Astrocyte (in vitro differentiated cells and primary cell): Measurements from ENCODE around the gene CCL26. TPM values are rescaled to one million over a fixed set of nuclear protein-coding genes. Genes with fewer than 3 reads are reported as not detected.
A peak's percentile ranks its signal among the peaks of the same experiment; 100 is the strongest.
"Not testable (repeated sequence)": the region's sequence is repeated elsewhere in the genome, so short reads cannot be mapped to it uniquely, and the experiment has no call there.

Source experiments
- DNase-seq: peaks from one replicate; pipeline ENCODE4 v3.0.0-alpha.2; 2010; ENCODE audit warnings: low read depth
- FAIRE-seq: peaks from 2 replicates; lab custom pipeline; 2011; peaks lifted over from hg19 to GRCh38; lab: Jason Lieb, UNC
- H2AFZ ChIP-seq: 2 replicates; pipeline ENCODE4 v1.6.0; 2012; ENCODE audit warnings: low read depth, low read length, inconsistent platforms
- H3K27ac ChIP-seq: 2 replicates; pipeline ENCODE4 v1.5.1; 2011; ENCODE audit warnings: low read depth, low read length, inconsistent platforms
- H3K27me3 ChIP-seq: 2 replicates; pipeline ENCODE4 v1.6.0; 2011; ENCODE audit warnings: low read length, inconsistent platforms; ENCODE audit not compliant: insufficient read depth
- H3K36me3 ChIP-seq: 2 replicates; pipeline ENCODE4 v1.5.1; 2011; ENCODE audit warnings: low read length, inconsistent platforms; ENCODE audit not compliant: insufficient read depth
- H3K4me1 ChIP-seq: 2 replicates; pipeline ENCODE4 v1.5.1; 2011; ENCODE audit warnings: low read length, inconsistent platforms; ENCODE audit not compliant: insufficient read depth
- H3K4me2 ChIP-seq: 2 replicates; pipeline ENCODE4 v1.6.0; 2012; ENCODE audit warnings: low read length, inconsistent platforms
- H3K4me3 ChIP-seq: 2 replicates; pipeline ENCODE4 v1.5.1; 2011; ENCODE audit warnings: low read depth, mild to moderate bottlenecking, low read length, inconsistent platforms; ENCODE audit not compliant: insufficient read depth
- H3K79me2 ChIP-seq: 2 replicates; pipeline ENCODE4 v1.6.0; 2012; ENCODE audit warnings: mild to moderate bottlenecking, low read length, inconsistent platforms; ENCODE audit not compliant: insufficient read depth
- H3K9ac ChIP-seq: 2 replicates; pipeline ENCODE4 v1.6.0; 2012; ENCODE audit warnings: mild to moderate bottlenecking, low read length, inconsistent platforms
- H3K9me3 ChIP-seq: 2 replicates; pipeline ENCODE4 v1.5.1; 2012; ENCODE audit warnings: low read depth, mild to moderate bottlenecking, low read length, inconsistent platforms; ENCODE audit not compliant: insufficient read depth
- H4K20me1 ChIP-seq: 2 replicates; pipeline ENCODE4 v1.6.0; 2012; ENCODE audit warnings: low read length, inconsistent platforms; ENCODE audit not compliant: insufficient read depth
- H3K27ac Mint-ChIP-seq: one replicate; pipeline ENCODE4 v1.8.0; 2021; ENCODE audit warnings: mild to moderate bottlenecking, mixed read lengths; ENCODE audit not compliant: unreplicated experiment
- H3K27me3 Mint-ChIP-seq: one replicate; pipeline ENCODE4 v1.8.0; 2021; ENCODE audit warnings: low read depth, mixed read lengths; ENCODE audit not compliant: unreplicated experiment
- H3K36me3 Mint-ChIP-seq: one replicate; pipeline ENCODE4 v1.8.0; 2021; ENCODE audit warnings: low read depth, mixed read lengths; ENCODE audit not compliant: unreplicated experiment
- H3K4me1 Mint-ChIP-seq: one replicate; pipeline ENCODE4 v1.8.0; 2021; ENCODE audit warnings: low read depth, mixed read lengths; ENCODE audit not compliant: unreplicated experiment
- H3K4me3 Mint-ChIP-seq: one replicate; pipeline ENCODE4 v1.8.0; 2021; ENCODE audit warnings: mild to moderate bottlenecking, moderate library complexity, mixed read lengths; ENCODE audit not compliant: unreplicated experiment
- H3K9me3 Mint-ChIP-seq: one replicate; pipeline ENCODE4 v1.8.0; 2021; ENCODE audit warnings: mild to moderate bottlenecking, mixed read lengths; ENCODE audit not compliant: unreplicated experiment
- CTCF ChIP-seq: IDR thresholded peaks from 2 replicates; pipeline ENCODE4 v1.5.1; 2011; ENCODE audit warnings: low read depth, mild to moderate bottlenecking, inconsistent platforms, low read length, moderate library complexity; ENCODE audit not compliant: insufficient read depth
- EZH2 ChIP-seq: IDR thresholded peaks from 2 replicates; pipeline ENCODE4 v1.6.1; 2012; ENCODE audit warnings: mild to moderate bottlenecking, low read length, inconsistent platforms; ENCODE audit not compliant: insufficient read depth
- total RNA-seq: library from RNA; stranded (reverse); gene quantifications from 2 replicates; pipeline ENCODE4 v1.2.1, GENCODE V29; 2021

CCL26 gene
- total RNA-seq, 1 donor from 2014 or later = not detected

DNA sequence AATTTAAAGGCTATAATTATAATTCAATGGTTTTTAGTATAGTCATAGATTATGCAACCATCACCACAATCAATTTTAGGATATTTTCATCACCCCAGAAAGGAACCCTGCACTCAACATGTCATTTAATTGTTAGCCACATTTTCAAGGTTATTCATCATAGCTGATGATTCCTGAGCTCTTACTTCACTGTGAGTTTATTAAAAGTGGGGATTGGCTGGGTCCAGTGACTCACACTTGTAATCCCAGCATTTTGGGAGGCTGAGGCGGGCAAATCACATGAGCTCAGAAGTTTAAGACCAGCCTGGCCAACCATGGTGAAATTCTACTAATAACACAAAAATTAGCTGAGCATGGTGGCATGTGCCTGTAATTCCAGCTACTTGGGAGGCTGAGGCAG lies 787 bp downstream of the CCL26 start:
- peaks cover 23% of the 10 kb centered on the region for H3K4me1 ChIP-seq
- DNase-seq (peak; percentile 73), FAIRE-seq (no peak)
- H4K20me1 ChIP-seq = no peaks in the 10 kb centered on the region
- Mint-ChIP-seq H3K4me3 (no peak overlapping the region), H3K27me3 (peaks cover 3% of the 10 kb centered on the region), H3K4me1 (no peaks in the 10 kb centered on the region), H3K27ac (no peak overlapping the region), H3K36me3 (no peaks in the 10 kb centered on the region), H3K9me3 (no peaks in the 10 kb centered on the region)
- H3K4me3 ChIP-seq = no peak overlapping the region
- no peaks in the 10 kb centered on the region for H3K27me3 ChIP-seq
- peak overlapping the region; percentile 73 for H3K4me2 ChIP-seq
- TF ChIP-seq CTCF = no peak
- no peak for TF ChIP-seq EZH2
- H2AFZ ChIP-seq = no peak overlapping the region
- no peaks in the 10 kb centered on the region for H3K79me2 ChIP-seq
- H3K36me3 ChIP-seq = no peaks in the 10 kb centered on the region
- H3K9ac ChIP-seq = peak overlapping the region; percentile 58
- no peaks in the 10 kb centered on the region for H3K9me3 ChIP-seq
- H3K27ac ChIP-seq = peak overlapping the region; percentile 82

DNA sequence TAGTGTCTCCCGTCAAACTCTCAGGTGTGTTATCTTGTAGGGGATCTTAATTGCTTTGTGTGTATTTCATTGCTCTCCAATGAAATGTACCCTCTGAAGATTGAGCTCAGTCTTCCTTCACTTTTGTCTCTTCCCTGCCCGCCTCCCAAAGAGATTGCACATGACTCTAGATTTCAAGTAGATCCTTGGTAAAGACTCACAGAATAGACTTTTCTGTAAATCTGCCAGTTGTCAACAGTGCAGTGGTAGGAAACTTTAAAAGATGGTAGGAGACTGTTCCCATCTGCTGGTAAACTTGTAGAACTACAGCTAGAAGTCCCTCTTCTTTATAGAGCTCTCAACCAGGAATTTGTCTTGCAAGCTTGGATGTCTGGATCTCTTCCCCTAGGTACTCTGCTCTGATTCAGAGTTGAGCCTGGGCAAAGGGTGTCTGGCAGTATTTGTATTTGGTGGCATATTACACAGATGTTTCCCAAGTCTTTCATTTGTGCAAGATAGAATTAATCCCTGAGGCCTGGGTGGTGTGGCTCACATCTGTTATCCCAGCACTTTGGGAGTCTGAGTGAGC lies 9.6 kb downstream of the CCL26 start:
- Histone ChIP-seq H3K79me2 (no peaks in the 10 kb centered on the region), H3K4me3 (no peak overlapping the region), H3K9me3 (no peaks in the 10 kb centered on the region), H3K4me1 (no peaks in the 10 kb centered on the region), H3K36me3 (no peaks in the 10 kb centered on the region), H3K9ac (no peak overlapping the region), H2AFZ (no peak overlapping the region), H3K27me3 (no peaks in the 10 kb centered on the region), H4K20me1 (no peaks in the 10 kb centered on the region), H3K27ac (no peak overlapping the region), H3K4me2 (no peak overlapping the region)
- H3K9me3 Mint-ChIP-seq = peaks cover 4% of the 10 kb centered on the region
- DNase-seq (peak; percentile 48), FAIRE-seq (no peak)
- no peak overlapping the region for H3K27ac Mint-ChIP-seq
- H3K27me3 Mint-ChIP-seq = no peaks in the 10 kb centered on the region
- no peaks in the 10 kb centered on the region for H3K4me1 Mint-ChIP-seq
- TF ChIP-seq EZH2 (no peak), CTCF (peak; percentile 85)
- no peak overlapping the region for H3K4me3 Mint-ChIP-seq
- H3K36me3 Mint-ChIP-seq = no peaks in the 10 kb centered on the region

DNA sequence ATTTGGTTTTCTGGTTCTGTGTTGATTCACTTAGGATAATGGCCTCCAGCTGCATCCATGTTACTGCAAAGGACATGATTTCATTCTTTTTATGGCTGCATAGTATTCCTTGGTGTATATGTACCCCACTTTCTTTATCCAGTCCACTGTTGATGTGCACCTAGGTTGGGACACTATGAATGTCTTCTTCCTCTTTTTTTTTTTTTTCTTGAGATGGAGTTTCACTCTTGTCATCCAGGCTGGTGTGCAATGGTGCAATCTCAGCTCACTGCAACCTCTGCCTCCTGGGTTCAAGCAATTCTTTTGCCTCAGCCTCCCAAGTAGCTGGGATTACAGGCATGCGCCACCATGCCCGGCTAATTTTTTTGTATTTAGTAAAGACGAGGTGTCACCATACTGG lies 10.2 kb downstream of the CCL26 start:
- not testable (repeated sequence) for H3K9me3 Mint-ChIP-seq, H3K27ac ChIP-seq, H4K20me1 ChIP-seq, H3K27me3 Mint-ChIP-seq, H2AFZ ChIP-seq, H3K4me1 ChIP-seq, H3K9ac ChIP-seq, H3K4me3 Mint-ChIP-seq, FAIRE-seq, H3K27me3 ChIP-seq, H3K36me3 Mint-ChIP-seq, H3K4me3 ChIP-seq, H3K79me2 ChIP-seq, H3K9me3 ChIP-seq, H3K4me1 Mint-ChIP-seq, H3K36me3 ChIP-seq, H3K27ac Mint-ChIP-seq, H3K4me2 ChIP-seq, DNase-seq
